ENCODE results near the gene ARHGAP6. TPM values are rescaled to one million over a fixed set of nuclear protein-coding genes. Genes with fewer than 3 reads are reported as not detected.

Gene ARHGAP6
- polyA plus RNA-seq, 3 donors: 0.31 to 1.1 (median 0.40) TPM

DNA sequence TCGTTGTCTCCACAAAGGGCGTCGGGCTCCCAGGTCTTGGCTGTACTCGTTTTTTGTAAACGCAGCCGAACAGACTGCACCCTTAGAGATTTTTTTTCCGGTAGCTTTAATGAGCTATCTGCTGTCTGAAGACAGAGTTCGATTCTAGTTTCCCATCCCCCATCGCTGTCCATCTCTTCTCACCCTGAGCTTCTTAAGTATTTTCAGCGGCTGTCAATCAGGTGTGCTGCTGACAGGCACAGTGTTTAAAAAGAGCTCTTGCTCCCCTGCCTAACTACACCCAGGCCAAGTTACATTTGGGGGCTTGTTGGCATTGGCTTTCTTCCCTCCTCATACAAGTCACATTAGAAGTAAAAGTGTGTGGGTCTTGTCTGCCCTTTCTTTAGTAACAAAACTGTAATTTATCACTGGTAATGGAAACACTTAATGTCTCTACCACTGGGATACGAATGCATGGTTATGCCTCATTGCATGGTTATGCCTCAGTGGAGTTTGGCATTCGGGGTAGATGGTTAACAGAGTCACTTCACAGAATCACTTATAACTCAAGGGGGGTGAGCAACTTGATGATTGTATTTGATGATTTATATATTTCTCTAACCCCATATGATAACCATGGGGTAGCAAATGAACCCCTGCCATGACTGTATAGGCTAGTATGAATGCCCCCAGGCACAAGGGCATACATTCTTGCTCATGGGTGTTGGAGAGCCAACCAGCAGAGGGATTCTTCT is 1.4 kb upstream of the ARHGAP6 start:
- no peak overlapping the region for H3K4me3 ChIP-seq (replicated peaks in 1 of 3; ENCODE audit: low read depth in 2 of 3, low read length in 3 of 3)
- Mint-ChIP-seq H3K4me3 (peak overlapping the region in 1 of 2 donors; percentile 73), H3K9me3 (peaks cover 0 to 20% (median 10%) of the 10 kb centered on the region in 7 donors), H3K4me1 (no peaks in the 10 kb centered on the region), H3K27ac (no peak overlapping the region), H3K36me3 (no peaks in the 10 kb centered on the region), H3K27me3 (ENCODE audit: low read depth in 3 of 3) (peaks cover 35 to 56% (median 39%) of the 10 kb centered on the region in 3 donors)
- no peaks in the 10 kb centered on the region for H4K20me1 ChIP-seq (ENCODE audit: insufficient read depth, low read length)
- no peaks in the 10 kb centered on the region for H3K79me2 ChIP-seq (ENCODE audit: insufficient read depth, low read length)
- no peak overlapping the region for H3K4me2 ChIP-seq (replicated peaks; ENCODE audit: extremely low read depth, low read length, poor library complexity, severe bottlenecking)
- H3K27ac ChIP-seq (ENCODE audit: low read depth in 1 of 2, low read length in 2 of 2): no peak overlapping the region
- DNase-seq: no peak
- no peaks in the 10 kb centered on the region for H3K4me1 ChIP-seq (ENCODE audit: control insufficient read depth in 1 of 2, insufficient read depth in 2 of 2, low read length in 2 of 2)
- H2AFZ ChIP-seq (ENCODE audit: insufficient read depth, low read depth, low read length, poor library complexity, severe bottlenecking): no peak overlapping the region
- WGBS (ENCODE audit: insufficient coverage): 0% methylated on average over 5 of the region's 12 CpGs
- TF ChIP-seq CTCF (IDR thresholded peaks at IDR 0.05): no peak
- intact Hi-C loops (cut with micrococcal nuclease): no loop called here
- peaks cover 0 to 9% of the 10 kb centered on the region in 2 donors for H3K9me3 ChIP-seq (replicated peaks in 1 of 2; ENCODE audit: control insufficient read depth in 1 of 2, insufficient read depth in 1 of 2, low read length in 2 of 2)
- no peaks in the 10 kb centered on the region for H3K36me3 ChIP-seq (replicated peaks in 1 of 2; ENCODE audit: control insufficient read depth in 1 of 2, insufficient read depth in 2 of 2, low read length in 2 of 2)
- H3K27me3 ChIP-seq (ENCODE audit: control insufficient read depth in 2 of 2, insufficient read depth in 2 of 2, low read length in 2 of 2): peaks cover 10 to 51% of the 10 kb centered on the region in 2 donors
- no peak overlapping the region for H3K9ac ChIP-seq (ENCODE audit: insufficient read depth, low read length, poor library complexity, severe bottlenecking)

DNA sequence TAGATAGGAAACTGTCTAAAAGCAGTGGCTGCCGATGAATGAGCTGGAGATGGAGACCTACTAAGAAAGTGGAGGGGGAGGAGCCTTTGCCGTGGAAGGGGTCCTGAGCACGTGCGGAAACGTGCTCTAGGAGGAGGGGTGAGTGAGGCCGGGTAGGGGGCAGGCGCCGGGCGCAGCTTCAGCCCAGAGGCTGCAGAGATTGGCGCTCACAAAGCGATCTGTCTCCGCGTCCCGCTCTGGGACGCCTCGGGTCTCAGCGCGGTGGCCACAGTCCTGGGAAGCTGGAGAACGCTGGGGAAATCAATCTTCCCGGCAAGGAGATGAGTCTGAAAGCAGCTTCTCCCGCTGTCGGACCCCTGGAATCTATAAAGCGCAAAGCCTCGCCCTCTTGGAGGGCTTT is 444 bp upstream of the ARHGAP6 start:
- no peak for TF ChIP-seq CTCF (IDR thresholded peaks at IDR 0.05)
- H3K27me3 Mint-ChIP-seq (ENCODE audit: low read depth in 3 of 3): peaks cover 35 to 56% (median 39%) of the 10 kb centered on the region in 3 donors
- Histone ChIP-seq H3K4me3 (replicated peaks in 1 of 3; ENCODE audit: low read depth in 2 of 3, low read length in 3 of 3) (no peak overlapping the region), H3K27ac (ENCODE audit: low read depth in 1 of 2, low read length in 2 of 2) (no peak overlapping the region), H4K20me1 (ENCODE audit: insufficient read depth, low read length) (no peaks in the 10 kb centered on the region), H3K4me2 (replicated peaks; ENCODE audit: extremely low read depth, low read length, poor library complexity, severe bottlenecking) (no peak overlapping the region), H3K4me1 (ENCODE audit: control insufficient read depth in 1 of 2, insufficient read depth in 2 of 2, low read length in 2 of 2) (no peaks in the 10 kb centered on the region), H3K79me2 (ENCODE audit: insufficient read depth, low read length) (no peaks in the 10 kb centered on the region), H2AFZ (ENCODE audit: insufficient read depth, low read depth, low read length, poor library complexity, severe bottlenecking) (no peak overlapping the region), H3K9ac (ENCODE audit: insufficient read depth, low read length, poor library complexity, severe bottlenecking) (no peak overlapping the region), H3K27me3 (ENCODE audit: control insufficient read depth in 2 of 2, insufficient read depth in 2 of 2, low read length in 2 of 2) (peaks cover 10 to 51% of the 10 kb centered on the region in 2 donors), H3K36me3 (replicated peaks in 1 of 2; ENCODE audit: control insufficient read depth in 1 of 2, insufficient read depth in 2 of 2, low read length in 2 of 2) (no peaks in the 10 kb centered on the region), H3K9me3 (replicated peaks in 1 of 2; ENCODE audit: control insufficient read depth in 1 of 2, insufficient read depth in 1 of 2, low read length in 2 of 2) (peaks cover 0 to 9% of the 10 kb centered on the region in 2 donors)
- H3K27ac Mint-ChIP-seq: no peak overlapping the region
- H3K4me1 Mint-ChIP-seq: no peaks in the 10 kb centered on the region
- peak overlapping the region in 1 of 2 donors; percentile 42 for H3K4me3 Mint-ChIP-seq
- DNase-seq: no peak
- intact Hi-C loops (cut with micrococcal nuclease): no loop called here
- H3K36me3 Mint-ChIP-seq: no peaks in the 10 kb centered on the region
- peaks cover 0 to 20% (median 10%) of the 10 kb centered on the region in 7 donors for H3K9me3 Mint-ChIP-seq
- under 1% methylated on average over 13 of the region's 24 CpGs for WGBS (ENCODE audit: insufficient coverage)
